DND-41 (cell line): ENCODE data around the gene CACNA1I.

Experiments
- ATAC-seq: fragments of 200-7000 bp; cut with Tn5 transposase; 3 replicates; pipeline ENCODE4 v1.9.1; 2021; ENCODE audit warnings: low read depth; ENCODE audit not compliant: insufficient read depth
- DNase-seq: peaks from one replicate; pipeline ENCODE4 v3.0.0-alpha.2; 2020
- H2AFZ ChIP-seq: 2 replicates; pipeline ENCODE4 v1.6.0; 2012; ENCODE audit warnings: low read depth, low read length
- H3K27ac ChIP-seq: 2 replicates; pipeline ENCODE4 v1.5.1; 2012; ENCODE audit warnings: low read length, inconsistent platforms
- H3K27me3 ChIP-seq: fragments of 200-600 bp; sonication (generic); 2 replicates; pipeline ENCODE4 v1.6.0; 2012; ENCODE audit warnings: low read length, mild to moderate bottlenecking, inconsistent platforms; ENCODE audit not compliant: insufficient read depth, poor library complexity
- H3K36me3 ChIP-seq: 2 replicates; pipeline ENCODE4 v1.5.1; 2012; ENCODE audit warnings: low read length, inconsistent platforms; ENCODE audit not compliant: insufficient read depth
- H3K4me1 ChIP-seq: 2 replicates; pipeline ENCODE4 v1.5.1; 2012; ENCODE audit warnings: mild to moderate bottlenecking, low read length; ENCODE audit not compliant: insufficient read depth
- H3K4me2 ChIP-seq: 2 replicates; pipeline ENCODE4 v1.6.0; 2012; ENCODE audit warnings: mild to moderate bottlenecking, moderate library complexity, low read length, inconsistent platforms; ENCODE audit not compliant: insufficient read depth
- H3K4me3 ChIP-seq, 2 experiments: fragments of 200-600 bp in 1 of 2; shearing (Covaris generic) in 1 of 2; 2 replicates each; pipeline ENCODE4 v1.5.1; 2012 to 2016; ENCODE audit warnings: inconsistent platforms in 2 of 2, low read length in 2 of 2, mild to moderate bottlenecking in 2 of 2, low read depth in 1 of 2, moderate library complexity in 1 of 2
- H3K79me2 ChIP-seq: 2 replicates; pipeline ENCODE4 v1.6.0; 2012; ENCODE audit warnings: low read length, inconsistent platforms; ENCODE audit not compliant: insufficient read depth
- H3K9ac ChIP-seq: 2 replicates; pipeline ENCODE4 v1.6.0; 2012; ENCODE audit warnings: low read depth, mild to moderate bottlenecking, inconsistent platforms, low read length, moderate library complexity
- H3K9me3 ChIP-seq: 2 replicates; pipeline ENCODE4 v1.5.1; 2012; ENCODE audit warnings: low read length, moderate library complexity, mild to moderate bottlenecking, inconsistent platforms; ENCODE audit not compliant: insufficient read depth, severe bottlenecking
- H4K20me1 ChIP-seq: 2 replicates; pipeline ENCODE4 v1.6.0; 2012; ENCODE audit warnings: low read length; ENCODE audit not compliant: insufficient read depth
- CTCF ChIP-seq: IDR thresholded peaks from 2 replicates; pipeline ENCODE4 v1.5.1; 2012; ENCODE audit warnings: borderline replicate concordance, low read length, moderate library complexity, mild to moderate bottlenecking; ENCODE audit not compliant: poor library complexity, severe bottlenecking; ENCODE audit errors: extremely low read depth
- EZH2 ChIP-seq: IDR thresholded peaks from 3 replicates; pipeline ENCODE4 v1.6.1; 2012; ENCODE audit warnings: borderline replicate concordance, low read depth, mild to moderate bottlenecking, moderate library complexity, low read length, inconsistent platforms; ENCODE audit not compliant: severe bottlenecking

CACNA1I gene

GRCh38 chr22:39655831-39656230, 85.3 kb downstream of the CACNA1I start:
- H3K27me3 ChIP-seq = no peaks in the 10 kb centered on the region
- H2AFZ ChIP-seq = no peak overlapping the region
- no peaks in the 10 kb centered on the region for H3K79me2 ChIP-seq
- no peak overlapping the region for H3K27ac ChIP-seq
- no peak overlapping the region for H3K9ac ChIP-seq
- no peaks in the 10 kb centered on the region for H4K20me1 ChIP-seq
- H3K4me3 ChIP-seq = no peak overlapping the region
- DNase-seq (no peak), ATAC-seq (no peak)
- H3K36me3 ChIP-seq = no peaks in the 10 kb centered on the region
- no peaks in the 10 kb centered on the region for H3K9me3 ChIP-seq
- TF ChIP-seq CTCF (no peak), EZH2 (no peak)
- no peak overlapping the region for H3K4me2 ChIP-seq
- peaks cover 8% of the 10 kb centered on the region for H3K4me1 ChIP-seq

DNA sequence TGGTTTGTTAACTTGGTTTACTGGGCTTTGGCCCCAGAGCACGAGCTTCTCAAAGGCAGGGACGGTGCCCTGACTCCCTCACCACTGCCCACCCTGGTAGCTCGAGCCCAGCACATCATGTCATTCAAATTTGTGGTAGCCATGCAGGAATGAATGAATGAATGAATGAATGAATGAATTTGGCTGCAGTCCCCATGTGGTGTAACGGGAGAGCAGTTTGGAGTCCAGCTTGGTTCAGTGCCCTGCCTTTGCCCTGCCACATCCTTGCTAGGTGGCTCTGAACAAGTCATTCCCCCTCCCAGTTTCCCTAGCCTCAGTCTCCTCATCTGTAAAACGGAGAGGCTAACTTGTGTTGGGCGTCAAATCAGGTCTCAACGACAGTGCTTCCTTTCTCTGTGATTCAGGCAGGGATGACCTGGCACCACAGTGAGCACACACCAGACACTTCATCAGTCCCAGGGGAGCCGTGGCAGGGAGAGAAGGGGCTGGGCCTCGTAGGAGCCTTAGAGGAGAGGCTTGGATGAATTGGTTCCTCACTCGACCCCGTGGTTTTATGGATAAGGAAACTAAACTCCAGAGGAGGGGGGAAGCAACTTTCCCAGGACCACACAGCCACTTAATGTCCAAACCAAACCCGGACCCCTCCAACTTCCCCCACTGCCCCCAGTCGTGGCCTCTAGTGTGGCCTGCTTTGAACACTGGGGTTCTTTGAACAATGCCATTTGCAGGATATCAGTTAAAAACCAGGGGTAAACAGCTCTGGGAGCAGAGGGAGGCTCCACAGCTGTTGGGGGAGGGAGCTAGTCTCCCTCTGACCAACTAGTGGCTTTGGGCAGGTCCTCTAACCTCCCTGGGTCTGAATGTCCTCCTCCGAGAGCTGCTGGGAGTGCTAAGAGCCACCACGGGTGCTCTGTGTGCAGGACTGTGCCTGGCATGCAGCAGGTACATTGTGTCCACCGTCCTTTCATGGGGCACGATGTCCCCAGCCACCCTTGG, 86.2 kb downstream of the CACNA1I start:
- Histone ChIP-seq H3K27ac (no peak overlapping the region), H4K20me1 (no peaks in the 10 kb centered on the region), H3K4me1 (peaks cover 8% of the 10 kb centered on the region), H3K9ac (no peak overlapping the region), H3K4me3 (no peak overlapping the region), H3K9me3 (no peaks in the 10 kb centered on the region), H3K79me2 (no peaks in the 10 kb centered on the region), H3K36me3 (no peaks in the 10 kb centered on the region), H3K4me2 (no peak overlapping the region), H2AFZ (no peak overlapping the region), H3K27me3 (no peaks in the 10 kb centered on the region)
- peak; percentile 11 for DNase-seq
- TF ChIP-seq CTCF (no peak), EZH2 (no peak)
- 0 out of 3 replicates have a peak, but pooled peaks have one; percentile 31 for ATAC-seq

DNA sequence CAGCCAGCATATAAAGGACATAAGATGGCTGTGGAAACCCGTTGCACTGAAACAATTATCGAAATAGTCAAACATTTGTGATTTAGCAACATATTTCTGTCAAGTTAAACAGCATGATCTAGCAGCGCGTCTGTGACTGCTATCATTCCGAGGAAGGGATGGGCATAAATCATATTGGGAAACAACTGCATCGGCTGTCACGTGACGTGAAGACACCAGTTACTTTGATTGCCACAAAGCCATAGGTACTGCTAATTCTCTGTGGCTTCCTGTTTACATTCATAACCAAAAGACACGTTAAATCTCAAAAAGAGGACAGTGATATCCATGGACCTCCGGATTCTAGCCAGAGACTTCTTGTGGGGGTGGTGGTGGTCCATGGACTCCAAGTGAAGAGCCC, 87.8 kb downstream of the CACNA1I start:
- H3K4me1 ChIP-seq = peaks cover 8% of the 10 kb centered on the region
- no peaks in the 10 kb centered on the region for H3K36me3 ChIP-seq
- H3K4me3 ChIP-seq = no peak overlapping the region
- H3K79me2 ChIP-seq = no peaks in the 10 kb centered on the region
- H3K4me2 ChIP-seq = no peak overlapping the region
- no peaks in the 10 kb centered on the region for H3K9me3 ChIP-seq
- no peak overlapping the region for H3K27ac ChIP-seq
- ATAC-seq (no peak), DNase-seq (no peak)
- peak overlapping the region; percentile 53 for H2AFZ ChIP-seq
- H4K20me1 ChIP-seq = no peaks in the 10 kb centered on the region
- H3K27me3 ChIP-seq = no peaks in the 10 kb centered on the region
- H3K9ac ChIP-seq = no peak overlapping the region
- TF ChIP-seq EZH2 (no peak), CTCF (no peak)
